Activated gamma-delta T cell (primary cell): ENCODE data around the gene TK1.
"Not testable (repeated sequence)": the region's sequence is repeated elsewhere in the genome, so short reads cannot be mapped to it uniquely, and the experiment has no call there.

Source experiments
- DNase-seq: peaks from one replicate; lab custom pipeline; 2025; lab: John Stamatoyannopoulos, UW

Gene TK1

GRCh38 chr17:78176548-78177025 is 10.3 kb downstream of the TK1 start:
- DNase-seq, result peak; percentile 42

GRCh38 chr17:78175643-78175981 is 11.2 kb downstream of the TK1 start:
- no peak for DNase-seq

- no peak for DNase-seq
Observed at GRCh38 chr17:78174870-78175642, 11.8 kb downstream of the TK1 start.

GRCh38 chr17:78174346-78174869 is 12.4 kb downstream of the TK1 start:
- no peak for DNase-seq

- no peak for DNase-seq
Observed at GRCh38 chr17:78173097-78173715, 13.6 kb downstream of the TK1 start.

GRCh38 chr17:78172249-78173051 is 14.4 kb downstream of the TK1 start:
- no peak for DNase-seq

GRCh38 chr17:78171591-78172248 is 15.1 kb downstream of the TK1 start:
- not testable (repeated sequence) for DNase-seq

- DNase-seq, result no peak
Observed at GRCh38 chr17:78170692-78171590, 15.9 kb downstream of the TK1 start.

GRCh38 chr17:78168903-78169793 is 17.7 kb downstream of the TK1 start:
- DNase-seq, result peak; percentile 54

GRCh38 chr17:78168242-78168902 is 18.5 kb downstream of the TK1 start, which contains the start of gene SYNGR2:
Gene SYNGR2, plus strand, starts transcription at chr17:78168581. Its CDS starts 36 bp downstream, at chr17:78168617.
- DNase-seq, result peak; percentile 73

GRCh38 chr17:78166416-78166815 is 20.4 kb downstream of the TK1 start:
- DNase-seq, result no peak

- DNase-seq, result no peak
Observed at GRCh38 chr17:78164748-78165607, 21.9 kb downstream of the TK1 start.

- DNase-seq, result no peak
Observed at GRCh38 chr17:78163881-78164747, 22.7 kb downstream of the TK1 start.

- no peak for DNase-seq
Observed at GRCh38 chr17:78159575-78160158, 27.2 kb downstream of the TK1 start.

GRCh38 chr17:78154903-78155811 is 31.7 kb downstream of the TK1 start:
- no peak for DNase-seq
